ENCODE data around the gene RPL27.
"Not testable (repeated sequence)": the region's sequence is repeated elsewhere in the genome, so short reads cannot be mapped to it uniquely, and the experiment has no call there.

RPL27 gene

DNA sequence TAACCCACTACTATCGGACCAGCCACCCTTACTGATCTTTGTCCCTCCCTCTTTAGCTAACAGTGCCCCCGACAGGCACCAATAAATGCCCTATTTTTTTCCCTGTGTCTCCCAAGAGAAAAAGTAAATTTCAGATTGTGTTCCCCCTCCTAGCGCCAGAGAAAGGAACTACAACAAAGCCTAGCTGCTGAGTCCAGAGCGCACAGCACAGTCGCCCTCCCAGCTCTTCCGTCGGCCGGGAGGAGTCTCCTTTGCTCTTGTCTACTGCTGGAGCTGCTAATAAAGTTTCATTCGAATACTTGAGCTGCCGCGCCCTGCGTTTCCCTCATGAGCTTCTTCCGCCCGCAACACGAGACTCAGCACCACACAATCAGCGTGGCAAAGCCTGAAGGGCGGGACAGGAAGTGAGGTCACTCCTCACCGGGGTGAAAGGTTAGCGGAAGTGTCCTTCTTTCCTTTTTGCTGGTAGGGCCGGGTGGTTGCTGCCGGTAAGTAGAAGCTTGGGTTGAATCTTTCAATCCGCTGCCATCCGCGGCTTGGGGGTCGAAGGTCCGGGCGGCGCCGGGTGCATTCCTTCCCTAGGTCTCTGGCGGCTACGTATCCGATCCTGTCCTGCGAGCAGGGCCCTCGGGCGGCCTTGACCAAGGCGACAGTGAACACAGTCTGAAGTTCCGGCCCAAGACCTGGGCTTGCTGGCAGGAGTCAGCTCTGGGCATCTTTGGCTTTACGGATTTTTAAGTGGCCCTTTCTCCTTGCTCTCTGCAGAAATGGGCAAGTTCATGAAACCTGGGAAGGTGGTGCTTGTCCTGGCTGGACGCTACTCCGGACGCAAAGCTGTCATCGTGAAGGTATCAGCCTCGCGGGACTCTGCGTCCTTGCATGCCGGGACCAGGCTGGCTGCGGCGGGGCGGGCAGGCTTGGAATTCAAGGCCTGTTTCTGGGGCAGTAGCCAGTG, at the start of gene RPL27:
TSS of gene RPL27 (plus strand) at position 436 of the 955 bp plus-strand sequence. CDS start at position 768, 332 bp downstream.
- peak; percentile 99 for DNase-seq

DNA sequence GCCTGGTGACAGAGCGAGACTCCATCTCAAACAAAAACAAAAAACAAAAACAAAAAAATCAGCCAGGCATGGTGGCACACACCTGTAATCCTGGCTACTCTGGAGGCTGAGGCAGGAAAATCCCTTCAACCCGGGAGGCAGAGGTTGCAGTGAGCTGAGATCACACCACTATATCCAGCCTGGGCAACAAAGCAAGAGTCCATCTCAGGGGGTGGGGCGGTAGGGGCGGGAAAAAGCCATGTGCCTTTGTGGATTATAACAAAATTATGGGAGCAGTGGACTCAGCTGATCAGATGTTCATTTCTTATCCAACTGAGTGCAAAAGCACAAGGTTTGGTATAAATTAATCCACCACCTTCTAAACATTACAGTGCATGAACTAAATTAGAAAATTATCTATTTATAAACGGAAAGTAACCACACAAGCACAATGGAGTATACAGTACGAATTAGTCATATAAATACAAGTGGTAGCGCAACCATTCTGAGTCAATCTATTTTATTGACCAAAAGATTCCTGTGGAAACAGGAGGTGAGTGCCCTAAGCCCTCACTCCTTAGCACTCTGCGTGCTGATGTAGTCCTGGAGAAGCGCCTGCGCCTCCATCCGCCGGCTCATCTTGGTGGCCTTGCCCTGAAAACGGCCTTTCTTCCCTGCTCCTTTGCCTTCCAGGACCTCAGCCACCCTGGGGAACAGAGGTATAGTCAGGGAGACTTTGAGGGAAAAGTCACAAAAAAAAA, 48.0 kb upstream of the RPL27 start:
- DNase-seq, result no peak

DNA sequence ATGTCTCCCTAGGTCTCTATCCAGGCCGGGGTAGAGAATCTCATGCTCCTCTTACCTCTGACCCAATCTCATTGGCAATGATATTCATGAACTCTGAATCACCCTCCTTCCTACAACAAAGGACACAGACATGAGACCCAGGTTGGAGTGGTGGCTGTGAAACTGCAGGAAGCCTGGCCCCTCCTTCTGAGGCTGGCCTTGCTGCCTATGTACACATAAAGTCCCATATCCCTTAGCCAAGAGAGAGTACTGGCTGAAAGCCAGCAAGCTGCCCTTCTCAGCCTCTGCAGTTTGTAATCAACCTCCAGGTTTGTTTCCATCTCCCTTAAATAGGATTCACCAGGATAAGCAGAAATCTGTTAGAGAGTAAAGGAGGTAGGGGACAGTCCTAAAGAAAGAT, 44.5 kb upstream of the RPL27 start:
- DNase-seq, result no peak

DNA sequence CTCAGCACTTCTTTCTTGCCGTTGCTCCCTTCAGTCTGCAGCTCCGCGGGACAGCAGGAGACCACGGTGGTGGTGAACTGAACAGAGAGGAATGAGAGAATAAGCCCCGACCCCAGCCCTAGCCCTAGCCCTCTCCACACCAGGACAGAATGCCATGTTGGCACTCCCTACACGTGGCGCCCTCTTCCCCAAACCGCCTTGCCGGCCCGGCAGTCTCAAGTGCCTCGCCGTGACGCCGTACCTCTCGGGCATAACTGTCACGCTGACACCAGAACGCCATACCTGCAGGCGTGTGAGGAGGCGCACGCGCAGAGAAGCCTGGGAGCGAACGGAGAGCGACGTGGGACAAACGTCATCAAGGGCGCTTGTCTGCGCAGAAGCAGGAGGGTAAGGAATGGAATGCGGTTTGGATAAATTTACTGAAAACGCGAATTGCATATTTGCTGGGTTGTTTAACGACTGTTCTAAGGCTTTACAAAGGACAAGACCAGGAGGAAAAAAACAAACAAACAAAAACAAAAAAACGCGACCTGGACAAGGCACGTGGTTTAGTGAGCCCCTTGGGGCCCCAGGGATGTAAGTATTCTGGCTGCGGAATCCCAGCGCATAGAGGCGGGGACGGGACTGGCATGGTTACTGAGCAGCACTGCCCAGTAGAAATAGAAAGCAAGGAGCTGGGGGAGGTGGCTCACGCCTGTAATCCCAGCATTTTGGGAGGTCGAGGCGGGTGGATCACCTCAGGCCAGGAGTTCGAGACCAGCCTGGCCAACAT, 33.9 kb upstream of the RPL27 start, which contains the start of gene AARSD1:
TSS of gene AARSD1 (minus strand) at position 294 of the 772 bp plus-strand sequence. CDS start at position 280, 14 bp downstream.
- peak; percentile 92 for DNase-seq

- no peak for DNase-seq
Measured at GRCh38 chr17:42967925-42968324, 30.3 kb upstream of the RPL27 start.

DNA sequence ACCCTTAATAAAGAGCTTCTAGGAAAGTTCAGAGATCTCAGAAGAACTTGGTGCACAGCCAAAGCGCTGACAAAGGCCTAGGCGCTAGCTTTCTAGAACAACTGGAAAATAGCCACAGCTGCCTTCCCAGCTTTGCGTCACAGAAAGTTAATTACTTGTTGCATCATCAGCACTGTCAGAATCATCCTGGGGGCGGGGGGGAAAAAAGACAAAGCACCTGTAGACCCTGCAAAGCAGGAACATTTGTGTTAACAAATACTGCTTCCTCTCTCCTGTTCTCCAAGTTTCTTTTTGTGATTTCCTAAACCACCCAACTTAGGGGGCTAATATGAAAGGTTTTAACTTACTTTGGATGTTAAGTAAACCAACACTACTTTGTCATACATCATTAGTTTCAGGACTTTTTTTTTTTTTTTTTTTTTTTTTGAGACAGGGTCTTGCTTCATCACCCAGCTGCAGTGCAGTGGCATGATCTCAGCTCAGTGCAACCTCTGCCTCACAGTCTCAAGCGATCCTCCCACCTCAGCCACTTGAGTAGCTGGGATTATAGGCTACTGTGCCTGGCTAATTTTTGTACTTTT, 29.1 kb upstream of the RPL27 start:
- no peak for DNase-seq

DNA sequence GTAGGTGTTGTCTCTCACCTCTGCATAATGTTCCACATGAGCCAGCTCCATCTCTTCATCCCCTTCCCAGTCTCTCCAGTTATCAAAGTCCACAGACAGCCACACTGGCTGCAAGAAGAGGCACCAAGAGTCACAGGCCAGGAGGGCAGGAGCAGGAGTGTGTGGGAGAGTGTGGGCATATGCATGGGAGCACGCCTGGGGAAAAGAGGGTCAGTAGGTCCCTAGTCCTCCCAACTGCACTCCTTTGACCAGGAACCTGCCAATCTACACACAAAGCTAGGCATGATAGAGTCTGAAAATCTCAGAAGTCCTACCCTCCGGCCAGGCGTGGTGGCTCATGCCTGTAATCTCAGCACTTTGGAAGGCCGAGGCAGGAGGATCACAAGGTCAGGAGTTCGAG, 26.6 kb upstream of the RPL27 start:
- no peak for DNase-seq

GRCh38 chr17:42973323-42973722, 24.9 kb upstream of the RPL27 start:
- not testable (repeated sequence) for DNase-seq

DNA sequence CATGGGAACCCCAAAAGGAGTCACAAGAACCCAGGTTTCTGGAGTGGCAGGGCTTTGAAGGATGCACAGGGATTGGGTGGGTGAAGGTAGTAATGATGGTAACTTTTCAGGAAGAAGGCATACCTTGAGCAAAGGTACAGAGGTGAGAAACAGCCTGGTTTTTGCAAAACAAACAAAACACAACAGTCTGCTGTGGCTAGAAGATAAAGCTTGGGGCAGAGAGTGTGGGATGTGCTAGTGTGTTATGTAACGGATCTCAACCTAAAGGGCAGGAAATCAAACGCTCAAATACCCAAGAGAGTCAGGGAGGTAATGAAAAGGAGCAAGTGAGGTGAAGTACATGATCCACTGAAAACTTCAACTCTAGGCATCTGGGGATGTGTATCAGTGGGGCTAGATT, 23.0 kb upstream of the RPL27 start:
- DNase-seq, result no peak

- not testable (repeated sequence) for DNase-seq
Measured at GRCh38 chr17:42975701-42976100, 22.5 kb upstream of the RPL27 start.

- DNase-seq, result peak; percentile 16
Measured at GRCh38 chr17:42979511-42980273, 18.5 kb upstream of the RPL27 start, which contains the start of gene PTGES3L. Gene PTGES3L (minus strand): TSS chr17:42980080. CDS start chr17:42980053, 27 bp downstream.

GRCh38 chr17:42980274-42980765, 17.9 kb upstream of the RPL27 start, which contains the start of gene RUNDC1:
Gene RUNDC1 (plus strand): TSS chr17:42980565. CDS start chr17:42980577, 12 bp downstream.
- DNase-seq, result peak; percentile 69

- peak; percentile 25 for DNase-seq
Measured at GRCh38 chr17:42980766-42981397, 17.3 kb upstream of the RPL27 start.

- DNase-seq, result no peak
Measured at GRCh38 chr17:42982266-42982665, 16.0 kb upstream of the RPL27 start.

GRCh38 chr17:42985225-42985624, 13.0 kb upstream of the RPL27 start:
- DNase-seq, result no peak

DNA sequence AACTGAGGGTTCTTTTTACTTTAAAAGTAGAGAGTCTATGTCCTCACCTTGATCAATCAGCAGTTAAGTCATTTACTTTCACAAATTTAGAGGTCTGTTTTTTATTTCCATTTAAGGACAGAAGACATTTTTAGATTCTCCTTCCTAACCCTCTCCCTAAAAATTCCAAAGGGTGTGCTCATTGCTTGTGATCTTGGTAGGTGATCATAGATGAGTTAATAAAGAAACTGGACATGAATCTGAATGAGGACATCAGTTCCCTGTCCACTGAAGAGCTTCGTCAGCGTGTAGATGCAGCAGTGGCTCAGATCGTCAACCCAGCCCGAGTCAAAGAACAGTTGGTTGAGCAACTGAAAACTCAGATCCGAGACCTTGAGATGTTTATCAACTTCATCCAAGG, 9.1 kb upstream of the RPL27 start:
- no peak for DNase-seq

- DNase-seq, result peak; percentile 6
Measured at GRCh38 chr17:42989726-42990652, 8.2 kb upstream of the RPL27 start.

GRCh38 chr17:42991471-42991870, 6.7 kb upstream of the RPL27 start:
- DNase-seq, result no peak

- DNase-seq, result no peak
Measured at GRCh38 chr17:42992872-42993271, 5.3 kb upstream of the RPL27 start.

DNA sequence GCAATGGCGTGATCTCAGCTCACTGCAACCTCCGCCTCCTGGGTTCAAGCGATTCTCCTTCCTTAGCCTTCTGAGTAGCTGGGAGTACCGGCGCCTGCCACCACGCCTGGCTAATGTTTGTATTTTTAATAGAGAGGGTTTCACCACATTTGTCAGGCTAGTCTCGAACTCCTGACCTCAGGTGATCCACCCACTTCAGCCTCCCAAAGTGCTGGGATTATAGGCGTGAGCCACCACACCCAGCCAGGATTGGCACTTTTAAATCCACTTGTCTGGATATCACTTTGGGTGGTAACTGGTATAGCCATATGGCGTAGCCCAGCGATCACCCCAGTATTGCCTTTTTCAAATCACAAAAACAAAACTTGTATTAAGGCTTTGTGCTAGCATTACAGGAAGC, 4.3 kb upstream of the RPL27 start:
- DNase-seq, result not testable (repeated sequence)

Measured in amniotic stem cell (primary cell).